OCI-LY7 (cell line): ENCODE results near the gene TRIO. TPM values are rescaled to one million over a fixed set of nuclear protein-coding genes. Genes with fewer than 3 reads are reported as not detected.

Source experiments
- BruUV-seq: library from RNA; stranded (reverse); fragments of 400-500 nt; replicated peaks from 2 replicates; lab custom pipeline; 2021; lab: Mats Ljungman, UMichigan
- CTCF ChIA-PET: fragments of 300-600 bp; sonication (Branson Sonifier 250); formaldehyde crosslinking; loops from one replicate; lab custom pipeline; 2022; ENCODE audit warnings: antibody characterized with exemption; ENCODE audit not compliant: unreplicated experiment; lab: Charles Lee
- POLR2A ChIA-PET: fragments of 300-600 bp; sonication (Branson Sonifier 250); formaldehyde crosslinking; loops from one replicate; lab custom pipeline; 2022; ENCODE audit warnings: antibody characterized with exemption; lab: Charles Lee
- DNase-seq: peaks from one replicate; pipeline ENCODE4 v3.0.0-alpha.2; 2015; ENCODE audit warnings: low spot score
- H2AFZ ChIP-seq: fragments of 200-600 bp; sonication (generic), shearing (Covaris generic); 2 replicates; pipeline ENCODE4 v1.6.1; 2014; ENCODE audit warnings: mild to moderate bottlenecking, antibody characterized with exemption, low read length, moderate library complexity
- H3K27ac ChIP-seq: fragments of 200-600 bp; sonication (generic); 2 replicates; pipeline ENCODE4 v1.5.1; 2014; ENCODE audit warnings: mixed run types, low read depth, mild to moderate bottlenecking, moderate library complexity, low read length, inconsistent platforms; ENCODE audit not compliant: poor library complexity, severe bottlenecking
- H3K36me3 ChIP-seq: fragments of 200-600 bp; sonication (generic); 2 replicates; pipeline ENCODE4 v1.6.1; 2014; ENCODE audit warnings: mild to moderate bottlenecking, antibody characterized with exemption, low read length, moderate library complexity, mixed read lengths; ENCODE audit not compliant: insufficient read depth
- H3K4me1 ChIP-seq: fragments of 200-600 bp; sonication (generic); 2 replicates; pipeline ENCODE4 v1.5.1; 2014; ENCODE audit warnings: mild to moderate bottlenecking, low read length; ENCODE audit not compliant: insufficient read depth, poor library complexity, severe bottlenecking
- H3K4me2 ChIP-seq: fragments of 200-600 bp; sonication (generic); 2 replicates; pipeline ENCODE4 v1.6.1; 2014; ENCODE audit warnings: mild to moderate bottlenecking, low read length
- H3K4me3 ChIP-seq: fragments of 200-600 bp; sonication (generic); 2 replicates; pipeline ENCODE4 v1.5.1; 2014; ENCODE audit warnings: mild to moderate bottlenecking, low read depth, low read length; ENCODE audit not compliant: poor library complexity, severe bottlenecking
- H3K79me2 ChIP-seq: fragments of 200-600 bp; sonication (generic); 2 replicates; pipeline ENCODE4 v1.6.1; 2016; ENCODE audit warnings: low read depth, mild to moderate bottlenecking, low read length, moderate library complexity, mixed read lengths; ENCODE audit not compliant: insufficient read depth
- H3K9me2 ChIP-seq: fragments of 200-600 bp; sonication (generic); 2 replicates; pipeline ENCODE4 v1.6.1; 2016; ENCODE audit warnings: mild to moderate bottlenecking, low read length, mixed read lengths; ENCODE audit not compliant: insufficient read depth
- H3K9me3 ChIP-seq: fragments of 200-600 bp; sonication (generic); 2 replicates; pipeline ENCODE4 v1.6.1; 2014; ENCODE audit warnings: mild to moderate bottlenecking, mixed run types, low read length, mixed read lengths
- H4K20me1 ChIP-seq: fragments of 200-600 bp; sonication (generic); 2 replicates; pipeline ENCODE4 v1.6.1; 2014; ENCODE audit warnings: mild to moderate bottlenecking, antibody characterized with exemption, low read length, moderate library complexity, mixed read lengths; ENCODE audit not compliant: insufficient read depth
- CTCF ChIP-seq: fragments of 200-600 bp; sonication (generic); conservative IDR thresholded peaks from 2 replicates; pipeline ENCODE4 v1.5.1; 2014; ENCODE audit warnings: mild to moderate bottlenecking, antibody characterized with exemption, low read length, moderate library complexity, mixed read lengths
- EZH2phosphoT487 ChIP-seq: fragments of 200-600 bp; sonication (generic); IDR thresholded peaks from 2 replicates; pipeline ENCODE4 v1.6.1; 2018; ENCODE audit warnings: low read depth, borderline replicate concordance, mild to moderate bottlenecking, mixed run types, antibody characterized with exemption, low read length, moderate library complexity, mixed read lengths
- intact Hi-C: fragments of 100-400 bp; cut with micrococcal nuclease; formaldehyde crosslinking; loops from one replicate; pipeline ENCODE4 v1.10.0; 2022; ENCODE audit not compliant: unreplicated experiment
- total RNA-seq, 2 experiments: library from RNA; depleted of rRNA in 1 of 2; stranded (reverse); fragments of >200 nt in 1 of 2; shearing (Covaris generic) in 1 of 2; gene quantifications; 2 replicates each; pipeline ENCODE4 v1.2.3, GENCODE V29; 2014 to 2022

Gene TRIO
- total RNA-seq, 2 experiments from 2014 or later, result 35.8 to 55.1 TPM

- ChIA-PET CTCF (no interaction called here), POLR2A (no interaction called here)
- DNase-seq, result no peak
- H3K27ac ChIP-seq, result no peak overlapping the region
- H3K9me3 ChIP-seq, result no peaks in the 10 kb centered on the region
- H2AFZ ChIP-seq, result no peak overlapping the region
- no peak overlapping the region for H3K4me2 ChIP-seq
- no TSS peak for BruUV-seq
- H3K9me2 ChIP-seq, result no peaks in the 10 kb centered on the region
- no peaks in the 10 kb centered on the region for H3K36me3 ChIP-seq
- peaks cover 15% of the 10 kb centered on the region for H3K4me1 ChIP-seq
- TF ChIP-seq EZH2phosphoT487, result no peak
- H4K20me1 ChIP-seq, result no peaks in the 10 kb centered on the region
- intact Hi-C loops, result no loop called here
- no peaks in the 10 kb centered on the region for H3K79me2 ChIP-seq
- H3K4me3 ChIP-seq, result no peak overlapping the region
These were observed 184.5 kb downstream of the TRIO start for GRCh38 chr5:14327624-14328023.

GRCh38 chr5:14328144-14328543, 185.0 kb downstream of the TRIO start:
- H3K36me3 ChIP-seq, result no peaks in the 10 kb centered on the region
- ChIA-PET CTCF (no interaction called here), POLR2A (no interaction called here)
- H3K79me2 ChIP-seq, result no peaks in the 10 kb centered on the region
- H2AFZ ChIP-seq, result no peak overlapping the region
- H3K9me3 ChIP-seq, result no peaks in the 10 kb centered on the region
- BruUV-seq, result no TSS peak
- DNase-seq, result no peak
- no peak overlapping the region for H3K27ac ChIP-seq
- no peak overlapping the region for H3K4me2 ChIP-seq
- intact Hi-C loops, result no loop called here
- no peak overlapping the region for H3K4me3 ChIP-seq
- no peaks in the 10 kb centered on the region for H3K9me2 ChIP-seq
- H4K20me1 ChIP-seq, result no peaks in the 10 kb centered on the region
- no peak for TF ChIP-seq EZH2phosphoT487
- TF ChIP-seq CTCF, result no peak
- peaks cover 15% of the 10 kb centered on the region for H3K4me1 ChIP-seq

GRCh38 chr5:14330291-14330690, 187.1 kb downstream of the TRIO start:
- intact Hi-C loops, result no loop called here
- no peaks in the 10 kb centered on the region for H4K20me1 ChIP-seq
- H3K36me3 ChIP-seq, result no peaks in the 10 kb centered on the region
- ChIA-PET CTCF (no interaction called here), POLR2A (interaction anchor here (0.6 to 1.1 kb wide), 2 partner anchors 12 to 18 kb away, joined by 3 to 4 read pairs; no protein-coding TSS in a partner anchor)
- no peak overlapping the region for H3K4me2 ChIP-seq
- no peak for DNase-seq
- H3K9me3 ChIP-seq, result no peaks in the 10 kb centered on the region
- H3K79me2 ChIP-seq, result no peaks in the 10 kb centered on the region
- no peaks in the 10 kb centered on the region for H3K9me2 ChIP-seq
- H3K27ac ChIP-seq, result no peak overlapping the region
- no TSS peak for BruUV-seq
- H3K4me3 ChIP-seq, result no peak overlapping the region
- H2AFZ ChIP-seq, result no peak overlapping the region
- H3K4me1 ChIP-seq, result peaks cover 15% of the 10 kb centered on the region
- TF ChIP-seq EZH2phosphoT487 (no peak), CTCF (no peak)
